Neural cell (in vitro differentiated cells): ENCODE measurements around the gene PLCB1. TPM values are rescaled to one million over a fixed set of nuclear protein-coding genes. Genes with fewer than 3 reads are reported as not detected.
"Not testable (repeated sequence)": the region's sequence is repeated elsewhere in the genome, so short reads cannot be mapped to it uniquely, and the experiment has no call there.

Source experiments
- H2AFZ ChIP-seq: fragments of 200-600, 300-800 bp; sonication (generic), shearing (Covaris generic); 2 replicates; pipeline ENCODE4 v1.6.0; 2014; ENCODE audit warnings: low read depth, mild to moderate bottlenecking, antibody characterized with exemption, low read length, moderate library complexity
- H3F3A ChIP-seq: fragments of 200-600 bp; shearing (Covaris generic); 2 replicates; pipeline ENCODE4 v1.6.1; 2016; ENCODE audit warnings: mild to moderate bottlenecking, moderate library complexity, mixed read lengths, antibody characterized with exemption, low read length; ENCODE audit not compliant: insufficient read depth, poor library complexity, severe bottlenecking
- H3K27ac ChIP-seq: fragments of 200-600, 300-800 bp; sonication (generic), shearing (Covaris generic); 2 replicates; pipeline ENCODE4 v1.5.1; 2014; ENCODE audit warnings: mild to moderate bottlenecking, low read length, moderate library complexity
- H3K27me3 ChIP-seq: fragments of 300-800, 200-600 bp; sonication (generic), shearing (Covaris generic); 2 replicates; pipeline ENCODE4 v1.6.0; 2014; ENCODE audit warnings: mild to moderate bottlenecking, low read depth, low read length, moderate library complexity; ENCODE audit not compliant: insufficient read depth
- H3K36me3 ChIP-seq: fragments of 300-800, 200-600 bp; sonication (generic), shearing (Covaris generic); 2 replicates; pipeline ENCODE4 v1.5.1; 2014; ENCODE audit warnings: mild to moderate bottlenecking, antibody characterized with exemption, low read length, moderate library complexity; ENCODE audit not compliant: insufficient read depth
- H3K4me2 ChIP-seq: fragments of 300-800, 200-600 bp; sonication (generic), shearing (Covaris generic); 2 replicates; pipeline ENCODE4 v1.6.0; 2014; ENCODE audit warnings: mild to moderate bottlenecking, low read length
- H3K4me3 ChIP-seq: fragments of 300-800, 200-600 bp; sonication (generic), shearing (Covaris generic); 2 replicates; pipeline ENCODE4 v1.5.1; 2014; ENCODE audit warnings: mild to moderate bottlenecking, low read length, moderate library complexity
- H3K79me2 ChIP-seq: fragments of 200-600 bp; shearing (Covaris generic); replicated peaks from 2 replicates; pipeline ENCODE4 v1.6.0; 2014; ENCODE audit warnings: mild to moderate bottlenecking, low read length, moderate library complexity; ENCODE audit not compliant: insufficient read depth
- H3K9ac ChIP-seq: fragments of 300-800, 200-600 bp; sonication (generic), shearing (Covaris generic); 2 replicates; pipeline ENCODE4 v1.6.1; 2016; ENCODE audit warnings: mild to moderate bottlenecking, low read length, mixed read lengths
- H3K9me2 ChIP-seq: fragments of 200-600 bp; shearing (Covaris generic); 2 replicates; pipeline ENCODE4 v1.6.1; 2016; ENCODE audit warnings: mild to moderate bottlenecking, low read length, mixed read lengths; ENCODE audit not compliant: insufficient read depth
- H3K9me3 ChIP-seq: fragments of 200-600, 300-800 bp; sonication (generic), shearing (Covaris generic); 2 replicates; pipeline ENCODE4 v1.6.1; 2016; ENCODE audit warnings: mild to moderate bottlenecking, mixed run types, low read length, moderate library complexity, mixed read lengths
- H4K20me1 ChIP-seq: fragments of 200-600 bp; shearing (Covaris generic); 2 replicates; pipeline ENCODE4 v1.6.1; 2016; ENCODE audit warnings: mild to moderate bottlenecking, mixed run types; ENCODE audit not compliant: insufficient read depth
- CTCF ChIP-seq: fragments of 450-650 bp; IDR thresholded peaks from 2 replicates; pipeline ENCODE4 v1.5.1; 2014; ENCODE audit warnings: antibody characterized with exemption, mild to moderate bottlenecking, moderate library complexity; ENCODE audit not compliant: poor library complexity, severe bottlenecking
- EP300 ChIP-seq: fragments of 450-650 bp; conservative IDR thresholded peaks from 2 replicates; pipeline ENCODE4 v1.6.1; 2014; ENCODE audit warnings: antibody characterized with exemption, mild to moderate bottlenecking, moderate library complexity; ENCODE audit not compliant: poor library complexity, severe bottlenecking
- EZH2 ChIP-seq: fragments of 200-600, 300-800 bp; shearing (Covaris generic), sonication (generic); IDR thresholded peaks from 2 replicates; pipeline ENCODE4 v1.6.1; 2014; ENCODE audit warnings: antibody characterized with exemption, low read length, borderline replicate concordance, mild to moderate bottlenecking; ENCODE audit not compliant: insufficient read depth, poor library complexity, severe bottlenecking
- MXI1 ChIP-seq: fragments of 450-650 bp; conservative IDR thresholded peaks from 2 replicates; pipeline ENCODE4 v1.6.1; 2014; ENCODE audit warnings: antibody characterized with exemption, mild to moderate bottlenecking; ENCODE audit not compliant: poor library complexity, severe bottlenecking
- POLR2AphosphoS5 ChIP-seq: IDR thresholded peaks from 2 replicates; pipeline ENCODE4 v1.6.1; 2012
- RAD21 ChIP-seq: fragments of 450-650 bp; conservative IDR thresholded peaks from 2 replicates; pipeline ENCODE4 v1.6.1; 2014; ENCODE audit warnings: antibody characterized with exemption, mild to moderate bottlenecking, moderate library complexity
- REST ChIP-seq: IDR thresholded peaks from 2 replicates; pipeline ENCODE4 v1.6.1; 2012; ENCODE audit warnings: borderline replicate concordance
- SMC3 ChIP-seq: fragments of 450-650 bp; conservative IDR thresholded peaks from 2 replicates; pipeline ENCODE4 v1.6.1; 2014; ENCODE audit warnings: antibody characterized with exemption, mild to moderate bottlenecking, moderate library complexity; ENCODE audit not compliant: poor library complexity
- TAF1 ChIP-seq: IDR thresholded peaks from 2 replicates; pipeline ENCODE4 v1.6.1; 2012; ENCODE audit warnings: low read depth
- polyA plus RNA-seq: library from polyadenylated mRNA; depleted of rRNA; stranded (reverse); fragments of >200 nt; gene quantifications from 2 replicates; pipeline ENCODE4 v1.2.3, GENCODE V29; 2014

Gene PLCB1
- polyA plus RNA-seq, 1 donor from 2014 or later: 11.4 TPM

DNA sequence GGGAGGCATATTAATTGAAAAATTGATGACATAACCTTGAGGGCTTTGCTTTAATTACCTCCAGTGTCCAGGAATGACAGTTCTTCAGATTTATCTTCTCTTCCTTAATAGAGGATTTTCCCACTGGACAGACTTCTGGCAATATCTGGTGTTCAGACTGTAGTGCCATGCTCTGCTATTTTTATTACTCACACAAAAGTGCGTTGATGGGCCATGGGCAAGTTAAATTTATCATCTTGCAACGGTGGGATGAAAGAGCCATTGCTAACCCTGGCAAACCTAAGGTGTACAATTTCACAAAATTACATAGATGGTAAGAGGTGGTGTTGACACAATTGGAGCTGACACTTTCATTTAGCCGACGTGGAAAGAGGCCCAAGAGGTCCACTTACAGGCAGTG is 683.1 kb downstream of the PLCB1 start:
- no peak overlapping the region for H2AFZ ChIP-seq
- H3K9me2 ChIP-seq: no peaks in the 10 kb centered on the region
- H3K4me2 ChIP-seq: no peak overlapping the region
- TF ChIP-seq CTCF: no peak
- no peak for TF ChIP-seq POLR2AphosphoS5
- no peak for TF ChIP-seq SMC3
- no peak for TF ChIP-seq EZH2
- TF ChIP-seq MXI1: no peak
- no peak for TF ChIP-seq EP300
- no peak for TF ChIP-seq REST
- no peak for TF ChIP-seq RAD21
- TF ChIP-seq TAF1: no peak
- no peaks in the 10 kb centered on the region for H4K20me1 ChIP-seq
- no peaks in the 10 kb centered on the region for H3K36me3 ChIP-seq
- no peaks in the 10 kb centered on the region for H3K9me3 ChIP-seq
- no peaks in the 10 kb centered on the region for H3K27me3 ChIP-seq
- no peak overlapping the region for H3K9ac ChIP-seq
- no peaks in the 10 kb centered on the region for H3F3A ChIP-seq
- no peak overlapping the region for H3K27ac ChIP-seq
- H3K79me2 ChIP-seq: no peaks in the 10 kb centered on the region
- H3K4me3 ChIP-seq: no peak overlapping the region

- no peaks in the 10 kb centered on the region for H3K27me3 ChIP-seq
- H3K79me2 ChIP-seq: no peaks in the 10 kb centered on the region
- H3K9me3 ChIP-seq: no peaks in the 10 kb centered on the region
- H2AFZ ChIP-seq: no peak overlapping the region
- H3K9ac ChIP-seq: no peak overlapping the region
- no peak overlapping the region for H3K27ac ChIP-seq
- no peaks in the 10 kb centered on the region for H3K9me2 ChIP-seq
- H3F3A ChIP-seq: no peaks in the 10 kb centered on the region
- H3K36me3 ChIP-seq: no peaks in the 10 kb centered on the region
- no peak for TF ChIP-seq MXI1
- TF ChIP-seq REST: no peak
- TF ChIP-seq EZH2: no peak
- no peak for TF ChIP-seq SMC3
- TF ChIP-seq EP300: no peak
- TF ChIP-seq TAF1: no peak
- TF ChIP-seq CTCF: no peak
- no peak for TF ChIP-seq POLR2AphosphoS5
- TF ChIP-seq RAD21: no peak
- no peak overlapping the region for H3K4me2 ChIP-seq
- H4K20me1 ChIP-seq: no peaks in the 10 kb centered on the region
- H3K4me3 ChIP-seq: no peak overlapping the region
Observed at GRCh38 chr20:8829256-8829655, 697.2 kb downstream of the PLCB1 start.

GRCh38 chr20:8834294-8834693 is 702.2 kb downstream of the PLCB1 start:
- not testable (repeated sequence) for H3K9ac ChIP-seq, H3K4me2 ChIP-seq, H3K9me2 ChIP-seq, H4K20me1 ChIP-seq, H3K27me3 ChIP-seq, H3K27ac ChIP-seq, H2AFZ ChIP-seq, H3F3A ChIP-seq, H3K36me3 ChIP-seq, H3K4me3 ChIP-seq, H3K79me2 ChIP-seq, H3K9me3 ChIP-seq
